WTC11 (cell line): ENCODE data around the gene RBBP7.

Experiments
- CREM ChIP-seq: sonication (generic); formaldehyde crosslinking; IDR thresholded peaks from 2 replicates; pipeline ENCODE4 v1.8.1; 2022; ENCODE audit warnings: mild to moderate bottlenecking, missing genetic modification reagents, moderate library complexity
- ELF4 ChIP-seq: sonication (generic); formaldehyde crosslinking; IDR thresholded peaks from 2 replicates; pipeline ENCODE4 v1.8.1; 2022; ENCODE audit warnings: low read depth, mild to moderate bottlenecking, moderate library complexity, missing genetic modification reagents
- ETV6 ChIP-seq: sonication (generic); formaldehyde crosslinking; IDR thresholded peaks from 2 replicates; pipeline ENCODE4 v1.8.1; 2022; ENCODE audit warnings: mild to moderate bottlenecking, missing genetic modification reagents
- FOXP1 ChIP-seq: sonication (generic); formaldehyde crosslinking; IDR thresholded peaks from 2 replicates; pipeline ENCODE4 v1.8.0; 2022; ENCODE audit warnings: missing genetic modification reagents, mild to moderate bottlenecking, moderate library complexity, borderline replicate concordance
- GABPB1 ChIP-seq: sonication (generic); formaldehyde crosslinking; IDR thresholded peaks from 2 replicates; pipeline ENCODE4 v1.8.1; 2023; ENCODE audit warnings: mild to moderate bottlenecking, missing genetic modification reagents
- JAZF1 ChIP-seq: fragments of 250-450 bp; sonication (Bioruptor Pico); IDR thresholded peaks from 2 replicates; pipeline ENCODE4 v1.9.0; 2021; ENCODE audit warnings: moderate library complexity, mild to moderate bottlenecking, inconsistent platforms
- JUN ChIP-seq: sonication (generic); formaldehyde crosslinking; IDR thresholded peaks from 2 replicates; pipeline ENCODE4 v1.8.0; 2023; ENCODE audit warnings: mild to moderate bottlenecking, missing genetic modification reagents
- SP1 ChIP-seq: sonication (generic); formaldehyde crosslinking; conservative IDR thresholded peaks from 2 replicates; pipeline ENCODE4 v1.8.1; 2022; ENCODE audit warnings: missing genetic modification reagents
- ZBTB21 ChIP-seq: sonication (generic); formaldehyde crosslinking; IDR thresholded peaks from 2 replicates; pipeline ENCODE4 v1.8.1; 2023; ENCODE audit warnings: mild to moderate bottlenecking, missing genetic modification reagents, borderline replicate concordance
- ZNF232 ChIP-seq: sonication (generic); formaldehyde crosslinking; IDR thresholded peaks from 2 replicates; pipeline ENCODE4 v1.8.0; 2022; ENCODE audit warnings: mild to moderate bottlenecking, missing genetic modification reagents
- TF ChIP-seq, protein P1 (sequence below): fragments of 200-600 bp; IDR thresholded peaks from 2 replicates; pipeline ENCODE4 v1.8.0; 2022; ENCODE audit warnings: antibody characterized with exemption
- TF ChIP-seq, protein P2 (sequence below): sonication (generic); formaldehyde crosslinking; IDR thresholded peaks from 2 replicates; pipeline ENCODE4 v1.8.1; 2022; ENCODE audit warnings: mild to moderate bottlenecking, moderate library complexity, missing genetic modification reagents
- TF ChIP-seq, protein P3 (sequence below): sonication (generic); formaldehyde crosslinking; IDR thresholded peaks from 2 replicates; pipeline ENCODE4 v1.8.0; 2023; ENCODE audit warnings: mild to moderate bottlenecking, missing genetic modification reagents
- TF ChIP-seq, protein P4 (sequence below): sonication (generic); formaldehyde crosslinking; IDR thresholded peaks from 2 replicates; pipeline ENCODE4 v1.8.1; 2022; ENCODE audit warnings: low read depth, mild to moderate bottlenecking, moderate library complexity, missing genetic modification reagents, borderline replicate concordance

DNA sequence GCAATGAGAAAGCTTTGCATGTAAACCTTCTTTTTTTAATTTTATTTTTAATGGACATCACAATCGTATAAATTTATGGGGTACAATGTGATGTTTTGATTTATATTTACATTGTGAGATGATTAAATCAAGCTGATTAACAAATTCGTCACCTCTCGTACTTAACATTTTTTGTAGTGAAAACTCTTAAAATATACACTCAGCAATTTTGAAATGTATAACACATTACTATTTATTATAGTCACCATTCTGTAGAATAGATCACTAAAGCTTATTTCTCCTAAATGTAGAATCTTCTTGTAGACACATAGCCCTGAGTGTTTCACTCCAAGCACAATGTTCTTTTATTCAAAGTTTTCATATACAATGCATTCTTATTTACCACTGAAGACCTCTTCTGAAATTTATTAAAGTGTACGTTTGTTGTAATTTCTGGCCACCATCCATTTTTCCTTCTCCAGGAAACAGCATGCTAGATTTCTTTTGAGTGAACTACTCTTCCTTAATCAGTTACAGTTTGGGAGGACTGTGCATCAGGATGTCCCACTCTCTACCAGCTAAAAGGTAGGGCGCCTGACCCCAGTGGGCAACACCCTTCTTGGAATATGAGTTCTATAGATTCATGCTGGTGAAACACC lies 4.4 kb upstream of the RBBP7 start:
- TF ChIP-seq JUN (no peak), ZBTB21 (CRISPR knock-in tag) (no peak), GABPB1 (no peak), SP1 (CRISPR knock-in tag) (no peak), JAZF1 (CRISPR knock-in tag) (no peak), ETV6 (no peak), ZNF232 (CRISPR knock-in tag) (no peak), ELF4 (CRISPR knock-in tag) (no peak), FOXP1 (CRISPR knock-in tag) (no peak), CREM (no peak)
- TF ChIP-seq, protein P1, sequence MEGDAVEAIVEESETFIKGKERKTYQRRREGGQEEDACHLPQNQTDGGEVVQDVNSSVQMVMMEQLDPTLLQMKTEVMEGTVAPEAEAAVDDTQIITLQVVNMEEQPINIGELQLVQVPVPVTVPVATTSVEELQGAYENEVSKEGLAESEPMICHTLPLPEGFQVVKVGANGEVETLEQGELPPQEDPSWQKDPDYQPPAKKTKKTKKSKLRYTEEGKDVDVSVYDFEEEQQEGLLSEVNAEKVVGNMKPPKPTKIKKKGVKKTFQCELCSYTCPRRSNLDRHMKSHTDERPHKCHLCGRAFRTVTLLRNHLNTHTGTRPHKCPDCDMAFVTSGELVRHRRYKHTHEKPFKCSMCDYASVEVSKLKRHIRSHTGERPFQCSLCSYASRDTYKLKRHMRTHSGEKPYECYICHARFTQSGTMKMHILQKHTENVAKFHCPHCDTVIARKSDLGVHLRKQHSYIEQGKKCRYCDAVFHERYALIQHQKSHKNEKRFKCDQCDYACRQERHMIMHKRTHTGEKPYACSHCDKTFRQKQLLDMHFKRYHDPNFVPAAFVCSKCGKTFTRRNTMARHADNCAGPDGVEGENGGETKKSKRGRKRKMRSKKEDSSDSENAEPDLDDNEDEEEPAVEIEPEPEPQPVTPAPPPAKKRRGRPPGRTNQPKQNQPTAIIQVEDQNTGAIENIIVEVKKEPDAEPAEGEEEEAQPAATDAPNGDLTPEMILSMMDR, result no peak
- TF ChIP-seq, protein P2, sequence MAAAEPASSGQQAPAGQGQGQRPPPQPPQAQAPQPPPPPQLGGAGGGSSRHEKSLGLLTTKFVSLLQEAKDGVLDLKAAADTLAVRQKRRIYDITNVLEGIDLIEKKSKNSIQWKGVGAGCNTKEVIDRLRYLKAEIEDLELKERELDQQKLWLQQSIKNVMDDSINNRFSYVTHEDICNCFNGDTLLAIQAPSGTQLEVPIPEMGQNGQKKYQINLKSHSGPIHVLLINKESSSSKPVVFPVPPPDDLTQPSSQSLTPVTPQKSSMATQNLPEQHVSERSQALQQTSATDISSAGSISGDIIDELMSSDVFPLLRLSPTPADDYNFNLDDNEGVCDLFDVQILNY (CRISPR knock-in tag), result no peak
- TF ChIP-seq, protein P3, sequence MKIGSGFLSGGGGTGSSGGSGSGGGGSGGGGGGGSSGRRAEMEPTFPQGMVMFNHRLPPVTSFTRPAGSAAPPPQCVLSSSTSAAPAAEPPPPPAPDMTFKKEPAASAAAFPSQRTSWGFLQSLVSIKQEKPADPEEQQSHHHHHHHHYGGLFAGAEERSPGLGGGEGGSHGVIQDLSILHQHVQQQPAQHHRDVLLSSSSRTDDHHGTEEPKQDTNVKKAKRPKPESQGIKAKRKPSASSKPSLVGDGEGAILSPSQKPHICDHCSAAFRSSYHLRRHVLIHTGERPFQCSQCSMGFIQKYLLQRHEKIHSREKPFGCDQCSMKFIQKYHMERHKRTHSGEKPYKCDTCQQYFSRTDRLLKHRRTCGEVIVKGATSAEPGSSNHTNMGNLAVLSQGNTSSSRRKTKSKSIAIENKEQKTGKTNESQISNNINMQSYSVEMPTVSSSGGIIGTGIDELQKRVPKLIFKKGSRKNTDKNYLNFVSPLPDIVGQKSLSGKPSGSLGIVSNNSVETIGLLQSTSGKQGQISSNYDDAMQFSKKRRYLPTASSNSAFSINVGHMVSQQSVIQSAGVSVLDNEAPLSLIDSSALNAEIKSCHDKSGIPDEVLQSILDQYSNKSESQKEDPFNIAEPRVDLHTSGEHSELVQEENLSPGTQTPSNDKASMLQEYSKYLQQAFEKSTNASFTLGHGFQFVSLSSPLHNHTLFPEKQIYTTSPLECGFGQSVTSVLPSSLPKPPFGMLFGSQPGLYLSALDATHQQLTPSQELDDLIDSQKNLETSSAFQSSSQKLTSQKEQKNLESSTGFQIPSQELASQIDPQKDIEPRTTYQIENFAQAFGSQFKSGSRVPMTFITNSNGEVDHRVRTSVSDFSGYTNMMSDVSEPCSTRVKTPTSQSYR, result no peak
- TF ChIP-seq, protein P4, sequence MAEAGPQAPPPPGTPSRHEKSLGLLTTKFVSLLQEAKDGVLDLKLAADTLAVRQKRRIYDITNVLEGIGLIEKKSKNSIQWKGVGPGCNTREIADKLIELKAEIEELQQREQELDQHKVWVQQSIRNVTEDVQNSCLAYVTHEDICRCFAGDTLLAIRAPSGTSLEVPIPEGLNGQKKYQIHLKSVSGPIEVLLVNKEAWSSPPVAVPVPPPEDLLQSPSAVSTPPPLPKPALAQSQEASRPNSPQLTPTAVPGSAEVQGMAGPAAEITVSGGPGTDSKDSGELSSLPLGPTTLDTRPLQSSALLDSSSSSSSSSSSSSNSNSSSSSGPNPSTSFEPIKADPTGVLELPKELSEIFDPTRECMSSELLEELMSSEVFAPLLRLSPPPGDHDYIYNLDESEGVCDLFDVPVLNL, result no peak
